AML-193 (cell line): ENCODE data around the gene ZC2HC1B.
"Not testable (repeated sequence)": the region's sequence is repeated elsewhere in the genome, so short reads cannot be mapped to it uniquely, and the experiment has no call there.

ENCODE experiments used
- DNase-seq, 2 experiments: peaks; one replicate each; lab custom pipeline; 2025; lab: John Stamatoyannopoulos, UW

The ZC2HC1B gene

GRCh38 chr6:143868808-143869207 lies 4.5 kb downstream of the ZC2HC1B start:
- DNase-seq = not testable (repeated sequence)

DNA sequence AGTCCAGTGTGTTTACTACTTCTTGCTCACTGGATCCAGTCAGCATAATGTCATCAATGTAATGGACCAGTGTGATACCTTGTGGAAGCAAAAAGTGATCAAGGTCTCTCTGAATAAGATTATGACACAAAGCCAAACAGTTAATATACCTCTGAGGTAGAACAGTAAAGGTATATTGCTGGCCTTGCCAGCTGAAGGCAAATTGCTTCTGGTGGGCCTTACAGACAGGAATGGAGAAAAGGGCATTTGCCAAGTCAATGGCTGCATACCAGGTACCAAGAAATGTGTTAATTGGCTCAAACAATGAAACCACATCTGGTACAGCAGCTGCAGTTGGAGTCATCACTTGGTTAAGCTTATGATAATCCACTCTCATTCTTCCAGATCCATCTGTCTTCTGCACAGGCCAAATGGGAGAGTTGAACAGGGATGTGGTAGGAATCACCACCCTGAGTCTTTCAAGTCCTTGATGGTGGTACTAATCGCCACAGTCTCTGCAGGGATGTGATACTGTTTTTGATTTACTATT lies 7.0 kb downstream of the ZC2HC1B start:
- not testable (repeated sequence) for DNase-seq

DNA sequence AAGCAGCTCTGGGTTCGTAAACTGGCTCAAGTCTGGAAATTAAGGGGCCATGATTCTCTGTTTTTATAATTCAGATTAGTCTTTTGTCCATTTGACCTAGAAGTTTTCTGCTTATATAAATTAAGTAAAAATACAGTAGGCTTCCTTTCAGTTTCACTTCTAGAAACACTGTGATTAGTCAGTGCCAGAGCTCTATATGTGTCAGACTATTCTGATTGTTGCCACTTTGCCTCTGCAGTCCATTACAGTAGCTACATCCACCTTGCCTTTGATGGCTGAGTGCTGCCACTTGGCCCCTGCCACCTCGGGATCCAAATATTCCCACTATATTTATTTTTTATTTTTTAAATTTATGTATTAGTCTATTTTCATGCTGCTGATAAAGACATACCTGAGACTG lies 7.9 kb downstream of the ZC2HC1B start:
- no peak for DNase-seq

DNA sequence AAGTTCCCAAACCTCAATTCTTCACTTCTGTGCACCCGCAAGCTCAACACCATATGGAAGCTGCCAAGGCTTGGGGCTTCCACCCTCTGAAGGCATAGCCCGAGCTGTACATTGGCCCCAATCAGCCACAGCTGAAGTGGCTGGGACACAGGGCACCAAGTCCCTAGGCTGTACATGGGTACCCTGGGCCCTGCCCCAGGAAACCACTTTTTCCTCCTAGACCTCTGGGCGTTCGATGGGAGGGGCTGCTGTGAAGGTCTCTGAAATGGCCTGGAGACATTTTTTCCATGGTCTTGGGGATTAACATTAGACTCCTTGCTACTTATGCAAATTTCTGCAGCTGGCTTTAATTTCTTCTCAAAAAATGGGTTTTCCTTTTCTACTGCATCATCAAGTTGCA lies 9.3 kb downstream of the ZC2HC1B start:
- DNase-seq = not testable (repeated sequence)

GRCh38 chr6:143874503-143874902 lies 10.2 kb downstream of the ZC2HC1B start:
- DNase-seq = not testable (repeated sequence)

DNA sequence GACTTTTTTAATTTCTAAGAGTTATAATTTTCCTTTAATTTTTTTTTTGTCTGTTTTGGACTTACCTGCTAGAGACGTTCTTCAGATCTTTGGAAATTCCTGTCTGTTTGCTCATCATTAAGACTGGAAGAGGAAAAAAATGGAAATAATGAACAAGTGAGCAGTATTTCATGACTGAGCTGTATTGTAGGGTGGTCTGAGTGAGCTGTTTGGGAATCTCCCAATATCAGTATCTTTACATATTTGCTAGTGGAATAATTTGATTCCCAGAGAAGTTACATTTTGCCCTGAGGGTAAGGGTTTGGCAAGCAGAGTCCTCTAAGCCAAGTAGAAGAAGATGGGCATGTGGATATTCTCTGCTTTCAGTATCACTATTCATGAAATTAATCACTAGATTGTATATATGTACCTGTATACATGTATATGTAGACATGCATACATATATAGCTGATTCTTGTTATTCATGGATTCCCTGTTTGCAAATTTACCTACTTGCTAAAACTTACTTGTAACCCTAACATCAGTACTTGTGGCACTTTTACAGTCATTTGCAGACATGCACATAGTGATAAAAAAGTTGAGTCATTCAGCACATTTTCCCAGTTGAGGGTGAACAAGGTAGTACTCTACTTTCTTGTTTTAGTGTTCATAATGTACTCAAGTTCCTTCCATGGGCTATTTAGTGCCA lies 13.5 kb downstream of the ZC2HC1B start:
- DNase-seq = no peak

GRCh38 chr6:143878272-143878760 lies 14.0 kb downstream of the ZC2HC1B start:
- DNase-seq = no peak

- DNase-seq = no peak
Observed at GRCh38 chr6:143880412-143880811, 16.1 kb downstream of the ZC2HC1B start.

DNA sequence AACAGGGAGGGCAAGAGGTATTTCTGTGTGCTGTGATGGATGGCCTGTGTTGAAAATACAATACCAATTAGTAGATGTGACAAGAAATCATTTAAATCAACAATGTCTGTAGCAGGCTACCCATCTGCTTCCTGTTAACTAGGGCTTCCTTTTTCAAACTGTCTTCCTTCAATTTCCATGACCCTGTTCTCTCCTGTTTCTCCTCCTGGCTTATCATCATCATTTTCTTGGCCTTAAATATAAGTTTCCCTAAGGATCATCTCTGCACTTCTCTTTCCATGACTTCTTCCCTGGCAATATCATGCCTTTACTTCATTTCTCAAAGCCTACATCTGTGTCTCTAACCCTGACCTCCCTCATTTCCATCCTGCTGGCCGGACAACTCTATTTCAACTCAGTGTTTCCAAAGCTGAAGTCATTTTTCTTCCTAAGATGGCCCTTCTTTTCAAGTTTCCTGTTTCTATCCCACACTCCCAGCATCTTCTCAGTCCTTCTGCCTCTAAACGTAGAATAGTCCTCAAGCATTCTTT lies 18.2 kb downstream of the ZC2HC1B start:
- DNase-seq = peak; percentile 12

- DNase-seq = no peak
Observed at GRCh38 chr6:143884216-143884900, 20.1 kb downstream of the ZC2HC1B start.

- no peak for DNase-seq
Observed at GRCh38 chr6:143885116-143885515, 20.8 kb downstream of the ZC2HC1B start.

- DNase-seq = no peak
Observed at GRCh38 chr6:143894655-143895054, 30.4 kb downstream of the ZC2HC1B start.

GRCh38 chr6:143896126-143896860 lies 32.0 kb downstream of the ZC2HC1B start:
- DNase-seq = peak; percentile 50 to 53

DNA sequence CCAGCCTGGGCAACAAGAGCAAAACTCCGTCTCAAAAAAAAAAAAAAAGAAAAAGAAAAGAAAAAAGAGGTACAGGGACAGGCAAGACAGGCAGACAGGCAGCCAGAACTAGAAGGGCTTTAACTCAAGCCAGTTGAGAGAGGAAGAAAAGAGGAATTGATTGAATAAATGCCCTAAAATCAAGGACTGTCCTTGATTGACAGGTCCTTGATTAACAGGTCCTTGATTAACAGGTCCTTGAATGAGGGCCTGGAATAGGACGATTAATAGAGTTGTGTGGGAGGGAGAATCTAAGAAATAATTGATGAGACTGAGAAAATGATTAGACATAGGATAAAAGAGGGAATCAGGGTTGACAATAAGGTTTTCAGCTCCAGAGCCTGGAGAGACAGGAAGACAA lies 36.1 kb downstream of the ZC2HC1B start:
- DNase-seq = no peak

DNA sequence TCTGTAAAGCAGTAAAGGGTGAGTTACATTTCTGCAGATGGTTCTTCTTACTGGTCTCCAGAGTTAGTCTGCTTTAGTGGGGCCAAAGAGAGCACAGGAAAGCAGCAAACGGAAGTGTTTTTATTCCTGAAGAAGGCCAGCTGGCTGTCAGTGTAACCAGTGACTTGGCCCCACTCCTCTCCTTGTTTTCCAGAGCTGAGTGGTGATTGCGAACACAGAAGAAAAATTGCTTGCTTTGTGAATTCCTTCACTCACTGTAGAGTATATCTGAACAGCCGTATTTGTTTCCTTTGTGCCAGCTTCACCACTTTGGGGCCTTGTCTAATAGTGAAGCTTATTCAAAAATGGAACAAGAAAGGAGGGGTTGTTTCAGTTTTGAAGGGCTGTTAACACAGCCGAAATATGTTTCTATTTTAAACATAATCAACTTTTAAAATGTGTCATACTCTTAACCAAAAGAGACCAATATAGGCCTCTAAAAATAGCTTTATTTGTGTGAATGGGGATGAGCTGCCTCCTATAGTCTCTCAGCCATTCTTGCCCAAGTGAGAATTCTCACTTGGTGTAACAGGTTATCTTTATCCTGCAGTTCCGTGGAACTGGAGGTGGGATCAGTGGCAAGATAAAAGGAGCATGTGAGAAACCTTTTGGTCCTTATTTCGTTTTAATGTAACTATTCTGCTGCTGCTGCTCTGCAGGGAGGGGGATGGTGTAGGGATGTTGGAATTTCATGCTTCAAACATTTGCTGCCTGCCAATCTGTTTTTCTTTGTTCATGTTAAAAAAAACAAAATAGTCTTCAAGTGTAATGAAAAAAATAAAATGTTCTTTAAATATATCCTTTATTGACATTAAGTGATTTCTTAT lies 37.8 kb downstream of the ZC2HC1B start:
- no peak for DNase-seq

DNA sequence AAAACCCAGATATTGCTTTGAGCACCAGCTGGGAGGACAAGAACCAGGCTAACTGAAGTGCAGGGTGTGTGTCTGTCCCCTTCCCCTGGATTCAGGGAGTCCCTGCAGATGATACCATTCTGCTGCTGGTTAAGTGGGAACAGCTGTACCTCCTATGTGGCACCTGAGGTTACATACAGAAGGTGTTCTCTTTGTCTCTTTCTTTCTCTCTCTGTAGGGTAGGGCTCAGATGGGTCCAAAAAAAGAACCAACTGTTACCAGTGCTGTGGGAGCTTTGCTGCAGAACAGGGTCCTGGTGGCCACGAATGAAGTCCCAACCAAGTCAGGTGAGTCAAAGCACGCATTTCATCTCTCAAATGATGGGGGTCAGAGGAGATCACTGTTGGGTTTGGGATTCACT lies 38.6 kb downstream of the ZC2HC1B start:
- DNase-seq = no peak

DNA sequence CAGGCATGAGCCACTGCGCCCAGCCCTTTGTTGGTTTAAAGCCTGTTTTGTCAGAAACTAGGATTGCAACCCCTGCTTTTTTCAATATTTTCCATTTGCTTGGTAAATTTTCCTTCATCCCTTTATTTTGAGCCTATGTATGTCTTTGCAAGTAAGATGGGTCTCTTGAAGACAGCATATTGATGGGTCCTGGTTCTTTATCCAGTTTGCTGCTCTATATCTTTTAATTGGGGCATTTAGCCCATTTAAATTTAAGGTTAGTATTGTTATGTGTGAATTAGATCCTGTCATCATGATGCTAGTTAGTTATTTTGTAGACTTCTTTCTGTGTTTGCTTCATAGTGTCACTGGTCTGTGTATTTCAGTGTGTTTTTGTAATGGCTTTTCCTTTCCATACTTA lies 46.8 kb downstream of the ZC2HC1B start:
- no peak for DNase-seq

DNA sequence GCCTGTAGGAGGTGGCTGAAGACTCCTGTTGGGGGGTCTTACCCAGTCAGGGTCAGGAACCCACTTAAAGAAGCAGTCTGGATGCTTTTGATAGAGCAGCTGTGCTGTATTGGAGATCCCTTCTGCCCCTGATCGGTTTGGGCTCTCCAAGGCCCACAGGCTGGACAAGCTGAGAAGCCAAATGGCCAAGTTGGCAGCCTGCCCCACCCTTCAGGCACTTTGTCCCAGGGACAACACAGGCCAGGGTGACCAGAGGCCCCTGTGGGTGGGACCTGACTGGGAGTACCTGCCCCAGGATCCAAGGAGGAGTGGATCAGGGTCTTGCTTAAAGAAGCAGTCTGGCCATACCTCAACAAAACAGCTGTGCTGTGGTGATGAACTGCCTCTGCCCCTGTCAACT lies 48.4 kb downstream of the ZC2HC1B start:
- DNase-seq = no peak

DNA sequence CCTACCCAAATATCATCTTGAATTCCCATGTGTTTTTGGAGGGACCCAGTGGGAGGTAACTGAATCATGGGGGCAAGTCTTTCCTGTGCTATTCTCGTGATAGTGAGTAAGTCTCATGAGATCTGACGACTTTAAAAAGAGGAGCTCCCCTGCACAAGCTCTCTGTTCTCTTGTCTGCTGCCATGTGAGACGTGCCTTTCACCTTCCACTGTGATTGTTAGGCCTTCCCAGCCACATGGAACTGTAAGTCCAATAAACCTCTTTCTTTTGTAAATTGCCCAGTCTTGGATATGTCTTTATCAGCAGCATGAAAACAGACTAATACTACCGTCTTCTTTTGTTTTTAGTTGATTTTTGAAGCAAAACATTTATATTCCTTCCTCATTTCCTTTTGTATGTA lies 52.8 kb downstream of the ZC2HC1B start:
- DNase-seq = not testable (repeated sequence)

DNA sequence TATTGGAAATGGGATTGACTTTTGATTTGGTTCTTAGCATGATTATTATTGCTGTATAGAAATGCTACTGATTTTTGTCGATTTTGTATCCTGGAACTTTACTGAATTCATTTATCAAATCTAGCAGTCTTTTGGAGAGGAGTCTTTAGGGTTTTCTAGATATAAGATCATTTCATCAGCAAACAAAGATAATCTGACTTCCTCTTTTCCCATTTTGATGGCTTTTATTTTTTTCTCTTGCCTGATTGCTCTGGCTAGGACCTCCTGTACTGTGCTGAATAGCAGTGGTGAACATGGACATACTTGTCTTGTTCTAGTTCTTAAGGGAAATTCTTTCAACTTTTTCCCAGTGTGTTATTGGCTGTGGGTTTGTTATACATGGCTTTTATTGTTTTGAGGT lies 64.6 kb downstream of the ZC2HC1B start:
- no peak for DNase-seq

DNA sequence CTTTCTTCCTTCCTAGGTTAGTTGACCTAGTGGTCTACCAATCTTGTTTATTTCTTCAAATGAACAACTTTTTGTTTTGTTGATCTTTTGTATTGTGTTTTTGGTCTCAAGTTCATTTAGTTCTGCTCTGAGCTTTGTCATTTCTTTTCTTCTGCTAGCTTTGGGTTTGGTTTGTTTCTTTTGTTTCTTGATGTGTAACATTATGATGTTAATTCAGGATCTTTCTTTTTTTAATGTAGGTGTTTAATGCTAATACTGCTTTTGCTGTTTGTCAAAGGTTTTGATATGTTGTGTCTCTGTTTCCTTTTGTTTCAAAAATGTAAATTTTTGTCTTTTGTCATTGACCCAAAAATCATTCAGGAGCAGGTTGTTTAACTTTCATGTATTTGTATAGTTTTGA lies 65.7 kb downstream of the ZC2HC1B start:
- DNase-seq = no peak
